HG03565 (cell line): ENCODE data around the gene CGB3.

Source experiments
- ATAC-seq: cut with Tn5 transposase; IDR thresholded peaks from one replicate; pipeline ENCODE4 v1.9.1; 2021; ENCODE audit warnings: mild to moderate bottlenecking, moderate library complexity; ENCODE audit not compliant: unreplicated experiment

The CGB3 gene

GRCh38 chr19:49016067-49016839 is 7.9 kb downstream of the CGB3 start:
- ATAC-seq = no peak

GRCh38 chr19:49014870-49015255 is 9.3 kb downstream of the CGB3 start:
- ATAC-seq = no peak

DNA sequence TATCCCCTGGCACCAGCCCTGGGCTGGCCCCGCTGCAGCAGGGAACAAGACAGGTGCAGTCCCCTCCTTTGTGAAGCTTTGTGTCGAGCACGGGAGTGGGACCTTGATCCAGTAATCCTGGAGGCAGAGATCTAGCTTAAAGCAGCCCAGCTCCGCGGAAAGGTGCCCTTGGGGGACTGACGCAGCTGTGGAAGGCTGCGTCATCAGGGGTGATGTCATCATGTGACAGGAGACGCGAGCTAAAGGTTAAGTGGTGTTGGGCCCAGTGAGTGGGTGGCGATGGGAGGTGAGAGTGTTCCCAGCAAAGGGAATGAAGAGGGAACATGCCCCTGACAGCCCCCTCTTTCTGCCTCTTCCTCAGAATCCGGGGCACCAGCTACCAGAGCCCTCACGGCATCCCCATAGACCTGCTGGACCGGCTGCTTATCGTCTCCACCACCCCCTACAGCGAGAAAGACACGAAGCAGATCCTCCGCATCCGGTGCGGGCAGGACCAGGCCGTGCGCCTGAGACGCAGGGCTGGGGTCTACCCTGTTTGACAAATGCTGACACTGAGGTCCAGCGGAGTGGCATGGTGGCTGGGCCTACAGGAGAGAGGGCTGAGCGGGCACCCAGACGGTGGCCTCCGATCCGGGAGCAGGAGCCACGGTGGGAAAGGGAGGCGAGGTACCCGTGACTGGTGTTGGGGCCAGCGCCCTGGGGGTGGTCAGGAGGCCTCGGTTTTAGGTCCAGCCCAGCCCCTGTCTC is 9.8 kb downstream of the CGB3 start:
- no peak for ATAC-seq

- ATAC-seq = no peak
Observed at GRCh38 chr19:49011194-49011593, 12.9 kb downstream of the CGB3 start.

DNA sequence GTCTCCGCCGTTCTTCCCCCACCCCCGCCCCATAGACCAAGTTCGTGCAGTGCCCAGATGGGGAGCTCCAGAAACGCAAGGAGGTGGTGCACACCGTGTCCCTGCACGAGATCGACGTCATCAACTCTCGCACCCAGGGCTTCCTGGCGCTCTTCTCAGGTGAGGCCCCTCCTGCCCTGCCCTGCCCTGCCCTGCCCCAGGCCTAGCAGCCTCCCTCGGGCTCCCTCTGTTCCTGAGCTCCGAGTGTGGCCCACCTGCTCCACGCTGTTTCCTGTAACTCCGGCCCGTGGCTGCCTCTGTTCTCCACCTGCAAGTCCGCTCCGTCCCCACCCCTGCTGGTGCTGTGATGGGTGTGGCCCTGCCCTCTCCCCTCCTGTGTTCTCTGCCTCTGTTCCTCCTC is 13.7 kb downstream of the CGB3 start:
- ATAC-seq = no peak

GRCh38 chr19:49009828-49010227 is 14.3 kb downstream of the CGB3 start:
- ATAC-seq = no peak

DNA sequence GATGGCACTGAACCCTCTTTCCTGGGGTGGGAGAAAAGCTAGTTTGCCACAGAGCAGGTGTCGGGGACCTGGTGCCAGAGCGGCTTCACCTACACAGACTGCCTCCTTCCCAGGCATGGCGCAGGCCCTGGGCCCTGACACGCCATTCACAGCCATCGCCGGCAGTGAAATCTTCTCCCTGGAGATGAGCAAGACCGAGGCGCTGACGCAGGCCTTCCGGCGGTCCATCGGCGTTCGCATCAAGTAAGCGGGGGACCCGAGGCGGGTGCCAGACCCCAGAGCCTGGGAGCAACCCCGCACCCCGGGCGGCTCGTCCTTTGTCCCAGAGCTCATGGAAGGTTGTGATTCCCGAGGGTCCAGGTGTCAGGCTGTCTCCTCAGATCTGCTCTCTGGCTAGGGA is 17.2 kb downstream of the CGB3 start:
- ATAC-seq = no peak

- no peak for ATAC-seq
Observed at GRCh38 chr19:49004964-49005614, 19.0 kb downstream of the CGB3 start.

DNA sequence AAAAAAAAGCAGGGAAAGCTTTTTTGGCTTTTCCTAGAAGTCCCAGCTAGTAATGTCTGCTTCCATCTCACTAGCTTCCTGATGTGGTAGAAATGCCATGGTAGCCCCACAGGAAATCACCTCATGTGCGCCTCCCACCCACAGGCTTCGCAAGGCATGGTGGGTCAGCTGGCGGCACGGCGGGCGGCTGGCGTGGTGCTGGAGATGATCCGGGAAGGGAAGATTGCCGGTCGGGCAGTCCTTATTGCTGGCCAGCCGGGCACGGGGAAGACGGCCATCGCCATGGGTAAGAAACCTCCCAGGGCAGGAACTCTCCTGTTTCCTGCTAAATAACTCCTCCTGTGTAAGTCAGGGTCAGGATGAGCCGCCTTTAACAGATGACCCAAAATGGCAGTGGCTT is 20.0 kb downstream of the CGB3 start:
- no peak for ATAC-seq

DNA sequence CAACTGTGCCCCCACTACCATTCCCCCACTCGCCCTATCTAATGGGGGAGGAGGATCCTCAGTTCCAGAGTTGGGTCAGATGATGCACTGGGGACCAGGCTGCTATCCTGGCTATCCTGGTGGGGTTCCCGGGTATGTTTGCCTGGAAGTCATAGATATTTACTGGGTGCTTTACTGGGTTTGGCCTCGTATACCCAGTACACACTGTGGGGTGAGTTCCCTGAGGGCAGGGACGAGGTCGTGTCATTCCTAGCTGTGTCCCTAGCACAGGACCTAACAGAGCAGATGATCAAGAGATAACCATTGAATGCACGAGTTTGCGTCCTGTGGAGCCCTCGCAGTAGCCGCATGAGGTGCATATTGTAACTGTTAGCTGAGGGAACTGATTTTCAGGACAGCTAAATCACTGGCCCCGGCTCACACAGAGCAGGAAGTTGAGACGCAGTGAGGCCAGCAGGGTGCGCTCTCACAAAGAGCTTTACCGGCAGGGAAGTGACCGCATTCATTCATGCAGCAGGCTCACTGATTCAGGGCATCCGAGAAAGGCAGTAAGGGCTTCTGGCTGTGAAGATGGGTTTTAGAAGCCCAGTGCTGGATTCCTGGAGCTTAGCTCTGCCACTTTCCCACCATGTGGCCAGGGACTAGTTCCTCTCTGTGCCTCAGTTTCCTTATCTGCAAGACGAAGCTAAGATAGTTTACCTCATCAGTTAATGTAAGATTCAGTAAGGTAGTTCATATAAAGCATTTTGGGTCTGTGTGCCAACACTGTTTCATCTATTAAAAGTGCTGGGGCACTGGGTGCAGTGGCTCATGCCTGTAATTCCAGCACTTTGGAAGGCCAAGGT is 24.4 kb downstream of the CGB3 start:
- ATAC-seq = no peak

- no peak for ATAC-seq
Observed at GRCh38 chr19:48997972-48998371, 26.2 kb downstream of the CGB3 start.

- no peak for ATAC-seq
Observed at GRCh38 chr19:48994035-48994386, 30.1 kb downstream of the CGB3 start.

GRCh38 chr19:48993175-48994034 is 30.7 kb downstream of the CGB3 start, which contains the start of the genes GYS1 and RUVBL2:
Gene GYS1 (minus strand): TSS chr19:48993309. CDS start chr19:48993112, 197 bp downstream.
Gene RUVBL2 (plus strand): TSS chr19:48993887. CDS start chr19:48993912, 25 bp downstream.
- ATAC-seq = peak; percentile 80

GRCh38 chr19:48992581-48993174 is 31.5 kb downstream of the CGB3 start:
- ATAC-seq = no peak

DNA sequence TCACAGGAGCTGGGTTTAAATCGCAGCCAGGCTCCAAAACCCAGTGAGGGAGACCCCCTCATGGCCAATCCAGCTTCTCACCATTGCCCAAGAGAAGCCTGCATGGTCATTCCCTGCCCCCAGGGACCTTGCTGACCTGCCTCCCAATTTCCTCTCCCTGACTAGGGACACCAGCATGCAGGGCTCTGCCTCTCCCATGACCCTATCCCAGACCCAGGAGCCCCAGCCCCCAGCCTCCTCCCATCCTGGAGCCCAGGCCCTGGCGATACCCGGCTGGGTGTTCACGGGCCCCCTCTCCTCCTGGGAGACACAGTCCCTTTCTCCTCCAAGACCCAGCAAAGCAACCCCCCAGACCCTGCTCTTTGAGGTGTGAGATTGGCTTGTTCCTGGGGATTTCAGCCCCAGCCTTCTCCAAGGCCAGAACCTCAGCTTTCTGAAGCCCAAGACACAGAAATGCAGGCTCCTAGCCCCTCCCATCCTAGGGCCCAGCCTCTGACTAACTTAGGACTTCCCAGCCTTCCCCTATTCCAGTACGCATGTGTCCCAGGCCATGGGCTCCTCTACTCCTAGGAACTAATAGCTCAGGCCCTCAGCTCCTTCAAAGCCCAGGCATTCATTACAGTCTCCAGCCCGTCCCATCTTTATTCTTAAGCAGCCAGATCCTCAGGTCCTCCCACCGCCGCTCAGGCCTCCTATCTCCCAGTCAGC is 32.1 kb downstream of the CGB3 start:
- ATAC-seq = no peak

GRCh38 chr19:48991011-48991609 is 33.0 kb downstream of the CGB3 start:
- ATAC-seq = no peak

GRCh38 chr19:48990400-48990799 is 33.7 kb downstream of the CGB3 start:
- no peak for ATAC-seq

DNA sequence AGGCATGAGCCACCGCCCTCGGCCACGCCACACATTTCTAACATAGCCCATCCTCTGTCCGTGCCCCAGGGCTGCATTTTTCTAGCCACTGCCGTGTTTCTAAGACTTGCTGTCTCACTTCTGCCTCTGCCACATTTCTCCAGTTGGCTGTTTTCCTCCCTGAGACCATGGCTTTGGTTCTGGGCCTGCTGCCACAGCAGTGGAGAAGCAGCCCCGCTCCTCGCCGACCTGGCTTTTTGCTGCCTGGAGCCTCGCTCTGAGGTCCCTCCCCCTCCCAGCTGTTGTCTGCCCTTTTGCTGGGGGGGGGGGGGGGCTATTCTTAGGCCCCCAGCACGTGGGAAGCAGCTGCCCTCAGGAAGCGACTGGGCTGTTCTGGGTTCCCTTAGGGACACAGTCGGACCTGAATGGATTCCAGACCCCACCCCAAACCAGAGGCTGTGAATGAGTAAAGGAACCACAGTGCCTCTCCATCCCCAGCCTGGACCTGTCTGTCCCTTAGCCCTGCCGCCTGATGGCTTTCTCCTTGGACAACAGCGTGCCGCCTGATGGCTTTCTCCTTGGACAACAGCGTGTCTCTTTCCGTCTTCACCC is 34.3 kb downstream of the CGB3 start:
- no peak for ATAC-seq
